GM21576 (cell line): ENCODE measurements around the gene NUP210.

Source experiments
- ATAC-seq: cut with Tn5 transposase; IDR thresholded peaks from one replicate; pipeline ENCODE4 v1.9.1; 2021; ENCODE audit warnings: mild to moderate bottlenecking, moderate library complexity; ENCODE audit not compliant: unreplicated experiment

NUP210 gene

GRCh38 chr3:13329746-13330145, 90.4 kb downstream of the NUP210 start:
- no peak for ATAC-seq

GRCh38 chr3:13325892-13326443, 94.2 kb downstream of the NUP210 start:
- no peak for ATAC-seq

- no peak for ATAC-seq
These were observed 95.2 kb downstream of the NUP210 start for GRCh38 chr3:13324835-13325501.

GRCh38 chr3:13323822-13324221, 96.3 kb downstream of the NUP210 start:
- no peak for ATAC-seq

GRCh38 chr3:13322324-13322723, 97.8 kb downstream of the NUP210 start:
- no peak for ATAC-seq

GRCh38 chr3:13319564-13320220, 100.4 kb downstream of the NUP210 start:
- ATAC-seq, result no peak

GRCh38 chr3:13318626-13319470, 101.3 kb downstream of the NUP210 start:
- ATAC-seq, result no peak

GRCh38 chr3:13317596-13318320, 102.4 kb downstream of the NUP210 start:
- ATAC-seq, result no peak

- no peak for ATAC-seq
These were observed 103.5 kb downstream of the NUP210 start for GRCh38 chr3:13316603-13317002.

GRCh38 chr3:13314877-13315276, 105.2 kb downstream of the NUP210 start:
- no peak for ATAC-seq

GRCh38 chr3:13313813-13314212, 106.3 kb downstream of the NUP210 start:
- no peak for ATAC-seq

GRCh38 chr3:13309004-13309403, 111.1 kb downstream of the NUP210 start:
- ATAC-seq, result no peak

- ATAC-seq, result no peak
These were observed 111.7 kb downstream of the NUP210 start for GRCh38 chr3:13308380-13308801.

- no peak for ATAC-seq
These were observed 113.1 kb downstream of the NUP210 start for GRCh38 chr3:13307041-13307440.

- ATAC-seq, result no peak
These were observed 114.5 kb downstream of the NUP210 start for GRCh38 chr3:13305623-13306022.

GRCh38 chr3:13303410-13303809, 116.7 kb downstream of the NUP210 start:
- ATAC-seq, result no peak

GRCh38 chr3:13301286-13301987, 118.7 kb downstream of the NUP210 start:
- no peak for ATAC-seq

GRCh38 chr3:13300546-13301285, 119.4 kb downstream of the NUP210 start:
- no peak for ATAC-seq

- ATAC-seq, result no peak
These were observed 120.5 kb downstream of the NUP210 start for GRCh38 chr3:13299531-13300155.
